Left hindlimb (tissue), 1 donor: ENCODE data around the gene SLC15A3.
A peak's percentile ranks its signal among the peaks of the same experiment; 100 is the strongest.

ENCODE experiments used
- DNase-seq: peaks from one replicate; pipeline ENCODE4 v3.0.0-alpha.2; 2018

The SLC15A3 gene

DNA sequence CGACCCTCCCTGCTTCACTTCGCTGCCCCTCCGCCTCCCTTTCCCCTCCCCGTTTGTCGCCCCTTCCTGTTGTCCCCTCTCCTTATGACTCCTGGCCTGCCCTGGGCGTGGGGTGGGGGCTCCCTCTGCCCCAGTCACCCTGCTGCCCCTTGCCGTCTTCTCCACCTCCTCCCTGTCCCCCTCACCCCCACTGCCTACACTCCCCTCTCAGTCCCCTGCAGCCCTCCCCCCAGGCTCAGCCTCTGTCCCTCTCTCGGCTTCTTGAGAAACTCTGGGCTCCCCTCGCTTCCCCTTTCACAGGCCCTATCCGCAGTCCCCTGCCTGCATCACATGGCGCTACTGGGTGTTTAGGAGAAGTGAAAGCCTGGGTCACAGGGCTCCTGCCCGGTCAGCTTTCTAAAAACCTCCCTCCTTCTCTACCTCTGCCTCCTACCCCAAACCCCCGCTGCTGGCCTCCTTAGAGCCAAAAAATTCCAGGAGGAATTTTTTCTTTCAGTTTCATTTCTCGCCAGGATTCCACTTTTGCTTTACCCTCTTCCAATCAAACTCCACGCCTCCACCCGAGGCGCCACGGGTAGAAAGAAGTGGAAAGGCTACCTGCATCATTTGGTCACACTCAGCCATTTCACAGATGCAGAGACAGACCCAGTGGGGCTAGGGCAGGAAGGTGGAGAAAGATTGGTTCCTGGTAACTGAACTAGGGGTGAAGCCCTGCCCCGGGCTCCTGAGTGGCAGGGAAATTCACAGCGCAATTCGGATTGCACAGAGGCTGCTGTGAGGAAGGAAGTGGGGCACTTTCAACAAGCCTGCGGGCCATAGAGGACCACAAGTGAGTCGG, at the start of gene SLC15A3:
SLC15A3 (minus strand) TSS at position 273 of the 838 bp plus-strand sequence. CDS start 625 bp downstream, outside the sequence.
- DNase-seq = no peak

GRCh38 chr11:61000426-61000825, 48.5 kb upstream of the SLC15A3 start:
- DNase-seq = no peak

DNA sequence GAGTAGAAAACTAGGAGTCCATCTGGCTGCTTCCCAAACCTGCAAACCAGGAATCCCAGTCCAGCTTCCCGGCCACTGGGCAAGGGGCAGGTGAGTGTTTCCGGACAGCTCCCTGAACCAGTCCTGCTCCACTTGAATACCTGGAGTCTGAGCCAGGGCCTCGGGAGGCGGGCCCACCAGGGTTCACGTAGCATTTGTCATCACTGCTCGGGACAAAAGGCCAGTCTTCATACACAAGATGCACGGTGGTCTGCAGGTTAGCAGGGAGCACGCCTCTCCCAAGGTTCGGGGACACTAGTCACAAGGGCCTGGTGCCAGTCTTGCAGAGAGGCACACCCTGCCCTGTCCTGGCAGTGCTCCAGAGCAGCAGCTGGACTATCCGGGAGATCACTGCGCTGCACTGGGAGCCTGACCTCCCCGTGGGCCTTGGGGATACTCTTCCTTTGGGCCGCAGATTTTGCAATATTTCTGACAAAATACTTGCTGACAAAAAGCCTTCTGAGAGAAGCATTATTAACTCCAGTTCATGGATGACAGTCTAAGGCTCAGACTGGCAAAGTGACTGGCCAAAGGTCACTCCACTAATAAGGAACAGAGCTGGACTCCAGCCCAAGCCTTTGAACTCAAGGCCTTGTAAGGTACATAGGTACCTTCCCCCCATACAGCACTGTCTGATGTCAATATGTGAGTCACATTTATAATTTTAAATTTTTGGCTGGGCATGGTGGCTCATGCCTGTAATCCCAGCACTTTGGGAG, 44.6 kb upstream of the SLC15A3 start:
- no peak for DNase-seq

DNA sequence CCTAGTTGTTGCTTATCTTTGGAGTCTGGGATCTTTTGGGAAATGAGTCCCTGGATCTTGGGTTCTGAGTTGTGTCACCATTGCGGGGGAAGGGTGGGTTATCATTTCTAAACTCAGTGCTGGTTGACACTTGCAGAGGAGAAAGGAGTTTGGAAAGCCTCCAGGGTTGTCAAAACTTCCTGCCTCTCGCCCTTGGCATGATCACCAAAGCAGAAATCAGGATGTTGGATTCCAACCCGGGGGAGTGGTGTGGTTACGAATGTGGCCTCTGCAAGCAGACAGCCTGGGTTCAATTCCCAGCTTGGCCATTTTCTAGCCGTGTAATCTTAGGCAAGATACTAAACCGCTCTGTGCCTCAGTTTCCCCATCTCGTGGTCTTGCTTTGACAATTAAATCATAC, 43.8 kb upstream of the SLC15A3 start:
- no peak for DNase-seq

GRCh38 chr11:60994541-60995080, 42.6 kb upstream of the SLC15A3 start:
- no peak for DNase-seq

- no peak for DNase-seq
These were observed 41.6 kb upstream of the SLC15A3 start for GRCh38 chr11:60993615-60994014.

DNA sequence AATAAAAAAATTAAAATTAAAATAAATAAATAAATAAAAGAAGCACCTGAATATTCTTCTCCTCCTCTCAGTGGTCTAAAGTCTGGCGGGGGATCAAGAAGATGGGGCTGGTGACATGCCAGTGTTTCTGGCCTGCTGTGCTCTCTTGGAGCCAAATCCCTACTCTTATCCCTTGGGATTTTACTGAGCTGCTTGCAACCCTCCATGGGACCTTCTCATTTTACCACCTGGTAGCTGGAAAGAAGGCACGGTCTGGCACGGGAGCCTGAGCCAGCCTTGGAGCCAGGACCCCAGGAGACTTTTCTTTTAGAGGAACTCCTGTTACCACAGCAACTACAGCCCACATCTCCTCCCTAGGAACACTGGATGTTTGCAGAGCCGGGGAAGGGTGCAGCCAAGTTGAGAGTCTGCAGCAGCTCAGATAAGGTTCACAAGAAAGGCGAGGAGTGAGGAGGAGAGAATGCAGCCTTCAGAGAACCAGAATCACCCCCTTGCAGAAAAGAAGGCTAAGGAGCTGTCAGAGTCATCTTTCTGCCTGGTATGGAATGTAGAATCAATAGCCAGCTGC, 41.0 kb upstream of the SLC15A3 start:
- no peak for DNase-seq

DNA sequence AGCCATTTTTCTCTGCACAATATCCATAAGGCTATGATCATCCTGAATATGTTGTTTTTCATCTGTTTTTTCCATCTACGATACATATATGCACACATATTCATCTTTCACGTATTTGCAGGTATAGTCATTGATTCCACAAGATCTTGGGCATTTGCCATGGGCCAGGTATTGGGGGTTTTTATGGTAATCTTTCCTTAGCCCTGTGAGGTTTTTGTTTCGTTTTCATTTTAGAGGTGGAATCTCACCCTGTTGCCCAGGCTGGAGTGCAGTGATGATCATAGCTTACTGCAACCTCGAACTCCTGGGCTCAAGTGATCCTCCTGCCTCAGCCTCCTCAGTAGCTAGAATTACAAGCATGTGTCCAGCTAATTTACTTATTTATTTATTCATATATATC, 39.5 kb upstream of the SLC15A3 start:
- DNase-seq = no peak

DNA sequence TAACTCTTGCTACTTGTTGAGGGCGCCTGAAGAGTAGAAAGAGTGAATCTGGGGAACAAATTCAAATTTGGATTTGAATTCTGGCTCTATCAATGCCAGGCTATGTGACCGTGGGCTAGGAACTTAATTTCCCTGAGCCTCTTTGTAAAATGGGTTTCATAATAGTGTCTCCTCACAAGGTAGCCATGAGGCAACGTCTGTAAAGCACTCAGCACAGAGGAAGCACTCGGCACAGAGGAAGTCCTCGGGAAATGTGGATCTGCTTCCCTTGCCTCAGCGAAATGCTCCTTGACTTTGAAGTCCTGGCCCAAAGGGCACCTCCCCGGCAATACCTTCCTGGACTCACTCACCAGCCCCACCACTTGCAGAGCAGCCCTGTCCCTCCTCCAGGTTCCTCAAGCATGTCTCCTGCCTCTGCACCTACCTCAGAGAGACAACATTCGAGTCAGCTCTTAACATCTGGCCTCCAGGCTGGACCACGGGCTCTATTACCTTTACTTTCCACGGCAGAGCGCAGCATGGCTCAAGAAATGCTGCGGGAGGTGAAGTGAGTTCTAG, 37.2 kb upstream of the SLC15A3 start:
- no peak for DNase-seq

- no peak for DNase-seq
These were observed 36.7 kb upstream of the SLC15A3 start for GRCh38 chr11:60988658-60989057.

DNA sequence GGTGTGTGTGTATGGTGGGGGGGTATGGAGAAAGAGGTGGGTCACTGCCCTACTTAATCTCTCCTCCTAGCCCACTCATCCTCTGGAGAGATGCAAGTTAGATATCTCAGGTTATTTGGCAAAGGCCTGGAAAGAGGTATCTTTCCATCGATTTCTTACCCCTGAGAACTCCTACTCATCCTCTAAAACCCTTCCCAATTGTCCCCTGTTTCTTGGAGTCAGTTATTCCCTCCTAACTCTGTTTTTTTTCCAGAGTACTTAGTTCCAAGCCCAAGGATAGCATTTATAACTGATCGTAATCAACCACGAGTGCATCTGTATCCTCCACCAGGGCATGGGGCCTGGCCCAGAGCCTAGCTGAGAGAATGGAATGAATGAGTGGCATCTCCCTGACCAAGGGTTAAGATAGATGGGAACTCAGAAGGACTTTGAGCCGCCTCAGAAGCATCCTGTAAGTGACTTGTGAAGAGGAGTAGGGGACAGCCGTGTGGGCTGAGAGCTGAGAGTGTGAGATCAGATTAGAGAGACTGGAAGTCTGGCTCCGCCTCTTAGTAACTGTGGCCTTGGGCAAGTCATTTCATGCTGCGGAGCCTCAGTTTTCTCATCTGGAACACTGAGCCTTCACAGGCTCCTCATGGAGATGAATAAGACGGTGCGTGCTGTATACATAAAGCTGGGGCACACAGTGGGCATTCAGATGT, 35.8 kb upstream of the SLC15A3 start:
- DNase-seq = no peak

GRCh38 chr11:60985991-60986915, 34.3 kb upstream of the SLC15A3 start:
- DNase-seq = no peak

- DNase-seq = no peak
These were observed 33.5 kb upstream of the SLC15A3 start for GRCh38 chr11:60985501-60985900.

DNA sequence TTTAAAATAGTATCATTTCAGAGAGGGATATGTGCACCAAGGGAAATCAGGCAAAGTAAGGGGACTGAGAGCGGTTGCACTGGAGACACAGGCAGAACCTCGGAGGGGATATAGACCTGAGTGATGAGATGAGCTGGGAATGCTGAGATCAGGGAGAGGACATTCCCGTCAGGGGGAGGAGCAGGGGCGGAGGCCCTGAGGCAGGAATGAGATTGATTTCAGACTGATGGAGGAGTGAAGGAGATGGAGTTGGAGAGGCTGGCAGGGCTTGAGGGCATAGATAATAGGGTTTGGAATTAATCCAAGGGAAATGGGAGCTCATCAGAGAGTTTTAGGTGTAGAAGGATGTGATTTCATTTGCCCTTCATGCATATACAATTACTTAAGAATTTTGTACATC, 32.7 kb upstream of the SLC15A3 start:
- DNase-seq = no peak

- no peak for DNase-seq
These were observed 32.2 kb upstream of the SLC15A3 start for GRCh38 chr11:60984149-60984548.

- DNase-seq = no peak
These were observed 30.2 kb upstream of the SLC15A3 start for GRCh38 chr11:60982184-60982583.

DNA sequence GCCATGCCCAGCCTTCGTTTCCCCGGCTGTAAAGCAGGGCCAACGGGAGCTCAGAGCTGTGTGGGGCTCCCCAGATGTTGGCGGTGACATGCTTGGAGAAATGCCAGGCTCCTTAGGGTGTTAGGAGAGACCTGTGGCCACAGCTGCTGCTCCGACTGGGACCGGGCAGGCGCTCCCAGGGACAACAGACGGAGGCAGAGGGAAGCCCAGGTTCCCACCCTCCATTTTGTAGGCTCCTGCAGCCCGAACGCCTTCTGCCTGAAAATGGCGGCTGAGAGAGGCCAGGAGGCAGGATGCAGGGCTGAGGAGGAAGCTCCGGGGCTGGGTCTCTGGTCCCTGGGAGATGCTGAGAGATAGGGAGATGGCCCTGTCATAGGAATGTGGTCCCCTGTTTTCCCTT, 29.5 kb upstream of the SLC15A3 start:
- DNase-seq = no peak

DNA sequence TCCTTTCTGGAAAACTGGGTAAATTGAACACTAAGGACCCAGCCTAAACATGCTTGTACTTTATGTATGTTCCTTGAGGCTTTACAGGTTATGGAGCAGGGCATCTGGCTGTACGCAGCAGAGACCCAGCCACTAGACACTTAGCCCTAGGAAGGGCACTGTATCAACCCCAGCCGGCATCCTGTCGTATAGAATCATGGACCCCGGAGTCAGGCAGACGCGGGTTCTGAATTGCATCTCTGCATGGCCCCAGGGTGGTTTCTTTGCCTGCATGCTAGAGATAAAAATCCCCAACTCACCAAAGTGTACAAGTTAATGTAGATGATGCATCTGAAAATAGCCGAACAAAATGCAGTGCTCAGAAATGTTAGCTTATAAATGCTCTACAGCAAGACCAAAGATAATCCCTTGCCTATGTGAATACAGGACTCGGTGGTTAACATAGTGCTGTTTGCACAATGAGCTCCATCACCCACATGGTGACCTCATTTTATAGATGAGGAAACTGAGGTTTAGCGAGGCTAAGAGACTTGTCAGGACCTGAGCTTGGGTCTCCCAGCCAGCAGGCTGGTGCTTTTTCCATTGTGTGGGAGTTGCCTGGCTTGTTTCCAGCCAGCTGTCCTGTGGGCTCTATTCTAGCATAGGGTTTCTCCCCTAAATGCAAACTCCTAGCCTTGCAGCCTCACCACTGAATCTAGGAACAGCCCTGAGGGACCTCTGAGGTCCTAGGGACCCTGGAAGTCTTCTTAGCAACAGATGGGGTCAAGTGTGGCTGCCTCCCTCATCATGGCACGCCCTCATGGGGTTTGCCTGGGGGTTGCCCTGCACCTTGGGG, 26.8 kb upstream of the SLC15A3 start:
- peak; percentile 56 for DNase-seq

- DNase-seq = no peak
These were observed 25.9 kb upstream of the SLC15A3 start for GRCh38 chr11:60977836-60978235.

DNA sequence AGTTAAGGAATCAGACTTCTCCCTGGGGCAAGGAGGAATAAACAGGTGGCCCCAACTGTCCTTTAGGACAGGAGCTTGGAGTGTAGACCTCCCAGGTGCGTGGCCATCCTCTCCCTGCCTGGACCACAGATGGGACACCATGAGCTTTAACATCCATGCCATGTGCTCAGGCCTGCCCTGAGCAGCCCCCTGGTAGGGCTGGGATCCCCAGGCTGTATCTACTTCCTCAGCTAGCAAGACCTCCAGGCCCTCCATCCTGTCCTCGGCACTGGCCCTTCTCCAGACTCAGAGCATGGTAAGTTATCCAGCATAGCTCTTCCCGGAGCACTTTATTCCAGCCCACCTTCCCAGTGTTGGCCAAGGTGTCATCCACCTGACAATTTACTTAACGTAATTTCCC, 25.2 kb upstream of the SLC15A3 start:
- no peak for DNase-seq

- no peak for DNase-seq
These were observed 22.8 kb upstream of the SLC15A3 start for GRCh38 chr11:60974726-60975125.
